ENCODE results near the gene GRID1. TPM values are rescaled to one million over a fixed set of nuclear protein-coding genes. Genes with fewer than 3 reads are reported as not detected.

GRID1 gene
- total RNA-seq, 1 experiment from 2014 or later = not detected

DNA sequence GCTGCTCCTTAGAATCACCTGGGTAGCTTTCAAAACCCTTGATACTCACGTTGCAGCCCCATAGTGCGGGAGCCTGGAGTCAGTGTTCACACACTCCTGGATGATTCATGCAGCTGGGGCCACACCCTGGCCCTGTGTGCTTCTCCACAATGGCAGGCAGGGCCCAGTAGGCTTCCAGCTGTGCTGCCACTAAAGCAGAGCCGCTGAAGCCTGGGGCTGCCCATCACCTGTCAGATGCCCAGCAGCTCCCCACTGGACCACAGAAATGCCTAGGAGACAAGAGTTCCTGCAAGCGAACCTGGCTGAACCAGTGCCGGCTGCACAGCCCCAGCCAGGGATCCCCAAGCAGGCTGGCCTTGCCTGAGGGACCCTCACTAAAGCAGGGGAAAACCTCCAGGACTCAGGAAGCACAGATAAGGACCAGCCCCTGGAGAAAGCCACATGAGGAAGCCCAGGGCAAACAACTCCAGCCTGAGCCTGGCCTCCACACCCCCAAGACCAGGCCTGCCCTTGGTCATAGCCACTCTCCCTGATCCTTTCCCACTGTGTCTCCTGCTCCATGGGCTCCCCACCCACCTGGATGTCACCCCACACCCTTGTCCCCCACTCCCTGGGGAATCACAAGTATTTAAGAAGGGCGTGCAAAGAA lies 111.9 kb downstream of the GRID1 start:
- no peak overlapping the region for H3K4me2 ChIP-seq (ENCODE audit: low read length)
- TF ChIP-seq, protein P1, sequence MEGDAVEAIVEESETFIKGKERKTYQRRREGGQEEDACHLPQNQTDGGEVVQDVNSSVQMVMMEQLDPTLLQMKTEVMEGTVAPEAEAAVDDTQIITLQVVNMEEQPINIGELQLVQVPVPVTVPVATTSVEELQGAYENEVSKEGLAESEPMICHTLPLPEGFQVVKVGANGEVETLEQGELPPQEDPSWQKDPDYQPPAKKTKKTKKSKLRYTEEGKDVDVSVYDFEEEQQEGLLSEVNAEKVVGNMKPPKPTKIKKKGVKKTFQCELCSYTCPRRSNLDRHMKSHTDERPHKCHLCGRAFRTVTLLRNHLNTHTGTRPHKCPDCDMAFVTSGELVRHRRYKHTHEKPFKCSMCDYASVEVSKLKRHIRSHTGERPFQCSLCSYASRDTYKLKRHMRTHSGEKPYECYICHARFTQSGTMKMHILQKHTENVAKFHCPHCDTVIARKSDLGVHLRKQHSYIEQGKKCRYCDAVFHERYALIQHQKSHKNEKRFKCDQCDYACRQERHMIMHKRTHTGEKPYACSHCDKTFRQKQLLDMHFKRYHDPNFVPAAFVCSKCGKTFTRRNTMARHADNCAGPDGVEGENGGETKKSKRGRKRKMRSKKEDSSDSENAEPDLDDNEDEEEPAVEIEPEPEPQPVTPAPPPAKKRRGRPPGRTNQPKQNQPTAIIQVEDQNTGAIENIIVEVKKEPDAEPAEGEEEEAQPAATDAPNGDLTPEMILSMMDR (conservative IDR thresholded peaks at IDR 0.05; ENCODE audit: low read depth, low read length) = no peak
- TF ChIP-seq EZH2phosphoT487 (IDR thresholded peaks at IDR 0.05; ENCODE audit: borderline replicate concordance, low read length) (no peak), EZH2 (IDR thresholded peaks at IDR 0.05; ENCODE audit: low read length, unreplicated experiment) (no peak)
- H3K4me3 ChIP-seq (ENCODE audit: low read length) = no peak overlapping the region
- H2AFZ ChIP-seq (ENCODE audit: low read length) = no peak overlapping the region
- no peaks in the 10 kb centered on the region for H3K9me2 ChIP-seq (replicated peaks; ENCODE audit: low read length)
- no TSS peak for BruUV-seq (replicated peaks)
- intact Hi-C loops (cut with micrococcal nuclease) = no loop called here
- DNase-seq (peak; percentile 13), ATAC-seq (peak; percentile 35; the same call in 1 of the 2 replicates)
- CTCF ChIA-PET = interaction anchor here (0.7 kb wide), 1 partner anchor 121 kb away, joined by 4 read pairs; no protein-coding TSS in a partner anchor
- no peak overlapping the region for H3K9ac ChIP-seq (ENCODE audit: low read length)
- H3K27me3 ChIP-seq (ENCODE audit: low read length) = no peaks in the 10 kb centered on the region
- no peaks in the 10 kb centered on the region for H3K4me1 ChIP-seq (ENCODE audit: insufficient read depth, low read length)
- H3F3A ChIP-seq (ENCODE audit: low read length, unreplicated experiment) = no peaks in the 10 kb centered on the region
- H4K20me1 ChIP-seq (ENCODE audit: low read length) = no peaks in the 10 kb centered on the region
- POLR2A ChIA-PET (ENCODE audit: unreplicated experiment) = no interaction called here
- no peaks in the 10 kb centered on the region for H3K9me3 ChIP-seq (ENCODE audit: low read length)
- no peaks in the 10 kb centered on the region for H3K36me3 ChIP-seq (ENCODE audit: low read depth, low read length)
- H3K79me2 ChIP-seq (ENCODE audit: low read length) = no peaks in the 10 kb centered on the region
- no peak overlapping the region for H3K27ac ChIP-seq (ENCODE audit: low read length)

DNA sequence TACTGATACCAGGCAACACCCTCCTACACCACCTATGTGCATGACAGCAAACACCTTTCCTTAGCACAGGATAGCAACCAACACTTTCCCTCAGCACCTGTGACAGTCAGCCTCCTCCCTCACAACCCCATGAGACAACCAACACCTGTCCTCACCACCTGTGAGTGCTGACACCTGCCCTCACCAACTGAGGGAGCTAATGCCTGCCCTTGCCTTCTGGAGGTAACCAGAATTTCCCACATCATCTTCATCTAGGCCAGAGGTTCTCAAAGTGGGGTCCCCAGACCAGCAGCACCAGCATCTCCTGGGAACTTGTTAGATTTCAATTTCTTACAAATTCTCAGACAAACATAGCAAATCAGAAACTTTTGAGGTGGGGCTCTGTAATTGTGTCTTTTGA lies 112.5 kb downstream of the GRID1 start:
- no peaks in the 10 kb centered on the region for H3K79me2 ChIP-seq (ENCODE audit: low read length)
- H3K4me3 ChIP-seq (ENCODE audit: low read length) = no peak overlapping the region
- no peak overlapping the region for H3K9ac ChIP-seq (ENCODE audit: low read length)
- no TSS peak for BruUV-seq (replicated peaks)
- no peak for TF ChIP-seq EZH2phosphoT487 (IDR thresholded peaks at IDR 0.05; ENCODE audit: borderline replicate concordance, low read length)
- TF ChIP-seq EZH2 (IDR thresholded peaks at IDR 0.05; ENCODE audit: low read length, unreplicated experiment) = no peak
- TF ChIP-seq, protein P1 (conservative IDR thresholded peaks at IDR 0.05; ENCODE audit: low read depth, low read length) = no peak
- DNase-seq = no peak
- no peaks in the 10 kb centered on the region for H3K27me3 ChIP-seq (ENCODE audit: low read length)
- no peak overlapping the region for H2AFZ ChIP-seq (ENCODE audit: low read length)
- H3K4me1 ChIP-seq (ENCODE audit: insufficient read depth, low read length) = no peaks in the 10 kb centered on the region
- H3K4me2 ChIP-seq (ENCODE audit: low read length) = no peak overlapping the region
- no peaks in the 10 kb centered on the region for H3K9me3 ChIP-seq (ENCODE audit: low read length)
- no peaks in the 10 kb centered on the region for H4K20me1 ChIP-seq (ENCODE audit: low read length)
- no peaks in the 10 kb centered on the region for H3F3A ChIP-seq (ENCODE audit: low read length, unreplicated experiment)
- ATAC-seq = no peak
- ChIA-PET POLR2A (ENCODE audit: unreplicated experiment) (no interaction called here), CTCF (interaction anchor here (0.7 kb wide), 1 partner anchor 121 kb away, joined by 4 read pairs; no protein-coding TSS in a partner anchor)
- H3K36me3 ChIP-seq (ENCODE audit: low read depth, low read length) = no peaks in the 10 kb centered on the region
- intact Hi-C loops (cut with micrococcal nuclease) = no loop called here
- H3K9me2 ChIP-seq (replicated peaks; ENCODE audit: low read length) = no peaks in the 10 kb centered on the region
- H3K27ac ChIP-seq (ENCODE audit: low read length) = no peak overlapping the region

Data from PC-3 (cell line).